Transverse colon (tissue), 4 donors: Measurements from ENCODE around the gene R3HDM4. TPM values are rescaled to one million over a fixed set of nuclear protein-coding genes. Genes with fewer than 3 reads are reported as not detected.

Experiments used
- DNase-seq: peaks from one replicate; pipeline ENCODE4 v3.0.0-alpha.2; 2019
- H3K27ac ChIP-seq, 4 donors: fragments of 200-600 bp; sonication (generic); 2 replicates each; pipeline ENCODE4 v1.5.1; 2016 to 2018; ENCODE audit warnings: inconsistent platforms in 4 of 4
- H3K27me3 ChIP-seq: fragments of 200-600 bp; sonication (generic); 2 replicates; pipeline ENCODE4 v1.5.1; 2017; ENCODE audit warnings: inconsistent platforms
- H3K36me3 ChIP-seq, 4 donors: fragments of 200-600 bp; sonication (generic); 2 replicates each; pipeline ENCODE4 v1.5.1; 2017 to 2019; ENCODE audit warnings: inconsistent platforms in 4 of 4
- H3K4me1 ChIP-seq, 4 donors: fragments of 200-600 bp; sonication (generic); 2 replicates each; pipeline ENCODE4 v1.5.1; 2017 to 2020; ENCODE audit warnings: inconsistent platforms in 4 of 4
- H3K4me3 ChIP-seq, 4 donors: fragments of 200-600 bp; sonication (generic); 1 replicate in 1 of 4; 2 replicates in 3 of 4; pipeline versions ENCODE4 v1.5.1 to v1.6.1; 2017 to 2019; ENCODE audit warnings: inconsistent platforms in 4 of 4
- H3K9me3 ChIP-seq, 2 donors: fragments of 200-600 bp; sonication (generic); 2 replicates each; pipeline ENCODE4 v1.5.1; 2017 to 2019; ENCODE audit warnings: inconsistent platforms in 2 of 2
- CTCF ChIP-seq, 5 experiments: fragments of 200-600 bp in 3 of 5; fragments of 450-650 bp in 2 of 5; sonication (generic) in 3 of 5; IDR thresholded peaks; 1 replicate in 2 of 5; 2 replicates in 3 of 5; pipeline ENCODE4 v1.5.1; 2016 to 2017; ENCODE audit warnings: antibody characterized with exemption in 5 of 5, inconsistent platforms in 3 of 5, mild to moderate bottlenecking in 2 of 5, moderate library complexity in 1 of 5
- EP300 ChIP-seq: sonication (generic); formaldehyde crosslinking; IDR thresholded peaks from one replicate; pipeline ENCODE4 v1.6.1; 2017; ENCODE audit warnings: antibody characterized with exemption, low read depth
- POLR2A ChIP-seq: fragments of 450-650 bp; IDR thresholded peaks from one replicate; pipeline ENCODE4 v1.6.1; 2016; ENCODE audit warnings: antibody characterized with exemption, mild to moderate bottlenecking, moderate library complexity
- POLR2AphosphoS5 ChIP-seq, 3 donors: sonication (generic); formaldehyde crosslinking; IDR thresholded peaks; one replicate each; pipeline ENCODE4 v1.6.1; 2016; ENCODE audit warnings: antibody characterized with exemption in 3 of 3
- WGBS, 2 donors: methylation state at CpG; one replicate each; pipeline ENCODE4 v1.1.5; 2018; ENCODE audit warnings: low coverage in 1 of 2; 5-methylcytosine and 5-hydroxymethylcytosine counted together
- in situ Hi-C, 4 donors: fragments of 200-750 bp; cut with MboI; loops; one replicate each; pipeline versions ENCODE4 v1.15.0 to v1.15.1; 2017; ENCODE audit warnings: low sequenced_read_pairs in 3 of 4, low pct_ligation_motif_present in 1 of 4, low pct_unique_long_range_greater_than_20kb in 1 of 4
- intact Hi-C: fragments of 100-400 bp; cut with DNase I; formaldehyde crosslinking; loops from one replicate; pipeline ENCODE4 v1.15.1; 2023; ENCODE audit warnings: low total_unique reads
- total RNA-seq, 4 donors: library from RNA; depleted of rRNA; stranded (reverse); fragments of >200 nt; gene quantifications; one replicate each; pipeline ENCODE4 v1.1.0, GENCODE V29; 2016

Gene R3HDM4
- total RNA-seq, 4 donors from 2014 or later, result 43.8 to 49.4 (median 46.7) TPM

GRCh38 chr19:867855-868457 is 45.1 kb downstream of the R3HDM4 start:
- no peaks in the 10 kb centered on the region for H3K27me3 ChIP-seq
- peaks cover 18 to 33% (median 25%) of the 10 kb centered on the region in 4 donors for H3K4me1 ChIP-seq

GRCh38 chr19:867301-867793 is 45.7 kb downstream of the R3HDM4 start:
- no peaks in the 10 kb centered on the region for H3K27me3 ChIP-seq
- H3K4me1 ChIP-seq, result peaks cover 18 to 36% (median 28%) of the 10 kb centered on the region in 4 donors
- DNase-seq, result no peak
- H3K36me3 ChIP-seq, result peaks cover 0 to 5% (median 0%) of the 10 kb centered on the region in 4 donors
- in situ Hi-C loops (loop anchor here in 1 of 4 donors (25.0 kb wide), 1 partner anchor 120 kb away; the partner anchor contains the start of gene WDR18), intact Hi-C loops (no loop called here)
- no peak overlapping the region for H3K4me3 ChIP-seq
- no peaks in the 10 kb centered on the region for H3K9me3 ChIP-seq
- H3K27ac ChIP-seq, result no peak overlapping the region
- TF ChIP-seq EP300 (no peak), CTCF (IDR thresholded peaks at IDR 0.05) (no peak), POLR2A (no peak), POLR2AphosphoS5 (IDR thresholded peaks at IDR 0.05) (no peak)
- WGBS, 2 donors, result 83% methylated on average over 16 of the region's 16 CpGs; no CpG with 5 or more reads in 1 of the 2 donors

More at GRCh38 chr19:867855-868457, 45.1 kb downstream of the R3HDM4 start:
- H3K9me3 ChIP-seq, result no peaks in the 10 kb centered on the region
- intact Hi-C loops, result no loop called here
- H3K27ac ChIP-seq, result peak overlapping the region in 2 of 4 donors; percentile 66 to 89
- H3K36me3 ChIP-seq, result peaks cover 0 to 5% (median 0%) of the 10 kb centered on the region in 4 donors
- WGBS, 2 donors, result 93% methylated on average over 39 of the region's 39 CpGs; no CpG with 5 or more reads in 1 of the 2 donors
- in situ Hi-C loops, result loop anchor here in 1 of 4 donors (25.0 kb wide), 1 partner anchor 119 kb away; the partner anchor contains the start of gene WDR18
- no peak for DNase-seq
- no peak overlapping the region for H3K4me3 ChIP-seq
- TF ChIP-seq POLR2A, result no peak
- no peak for TF ChIP-seq CTCF (IDR thresholded peaks at IDR 0.05)
- no peak for TF ChIP-seq EP300
- no peak for TF ChIP-seq POLR2AphosphoS5 (IDR thresholded peaks at IDR 0.05)

GRCh38 chr19:866769-867300 is 46.2 kb downstream of the R3HDM4 start:
- 91% methylated on average over 35 of the region's 38 CpGs; no CpG with 5 or more reads in 1 of the 2 donors for WGBS, 2 donors
- H3K9me3 ChIP-seq, result no peaks in the 10 kb centered on the region
- DNase-seq, result no peak
- no peak overlapping the region for H3K4me3 ChIP-seq
- no peak overlapping the region for H3K27ac ChIP-seq
- in situ Hi-C loops, result loop anchor here in 1 of 4 donors (25.0 kb wide), 1 partner anchor 120 kb away; the partner anchor contains the start of gene WDR18
- H3K4me1 ChIP-seq, result peaks cover 13 to 34% (median 26%) of the 10 kb centered on the region in 4 donors
- H3K36me3 ChIP-seq, result peaks cover 0 to 5% (median 0%) of the 10 kb centered on the region in 4 donors
- TF ChIP-seq EP300 (no peak), POLR2AphosphoS5 (IDR thresholded peaks at IDR 0.05) (no peak), POLR2A (no peak), CTCF (IDR thresholded peaks at IDR 0.05) (no peak)
- intact Hi-C loops, result no loop called here
- H3K27me3 ChIP-seq, result peaks cover 3% of the 10 kb centered on the region

- peaks cover 6 to 46% (median 41%) of the 10 kb centered on the region in 4 donors for H3K4me1 ChIP-seq
- DNase-seq, result no peak
- intact Hi-C loops, result loop anchor here (5.0 kb wide), 1 partner anchor 54 kb away; the partner anchor contains the start of gene KISS1R
- peak overlapping the region in 3 of 4 donors; percentile 29 to 55 (median 46) for H3K27ac ChIP-seq
- in situ Hi-C loops, result loop anchor here in 1 of 4 donors (25.0 kb wide), 1 partner anchor 124 kb away; the partner anchor contains the start of gene WDR18
- peak overlapping the region in 1 of 4 donors; percentile 26 for H3K4me3 ChIP-seq
- H3K36me3 ChIP-seq, result peaks cover 0 to 5% (median 0%) of the 10 kb centered on the region in 4 donors
- TF ChIP-seq CTCF (IDR thresholded peaks at IDR 0.05) (no peak), EP300 (no peak), POLR2A (no peak), POLR2AphosphoS5 (IDR thresholded peaks at IDR 0.05) (no peak)
- peaks cover 35% of the 10 kb centered on the region for H3K27me3 ChIP-seq
- no peaks in the 10 kb centered on the region for H3K9me3 ChIP-seq
- 60% methylated on average over 7 of the region's 7 CpGs; no CpG with 5 or more reads in 1 of the 2 donors for WGBS, 2 donors
Observed at GRCh38 chr19:863315-863620, 49.8 kb downstream of the R3HDM4 start.
